Uterus (tissue), 2 donors: ENCODE data around the gene FAM43A.

Source experiments
- CTCF ChIP-seq, 4 experiments: fragments of 200-600 bp in 2 of 4; fragments of 450-650 bp in 2 of 4; sonication (generic) in 2 of 4; IDR thresholded peaks; one replicate each; pipeline ENCODE4 v1.5.1; 2016 to 2019; ENCODE audit warnings: antibody characterized with exemption in 4 of 4, mild to moderate bottlenecking in 2 of 4, moderate library complexity in 1 of 4
- POLR2A ChIP-seq, 2 donors: fragments of 450-650 bp; IDR thresholded peaks; one replicate each; pipeline ENCODE4 v1.6.1; 2016; ENCODE audit warnings: antibody characterized with exemption in 2 of 2, mild to moderate bottlenecking in 1 of 2, moderate library complexity in 1 of 2

- no peak for TF ChIP-seq CTCF (IDR thresholded peaks at IDR 0.05)
- no peak for TF ChIP-seq POLR2A (IDR thresholded peaks at IDR 0.05)
Measured at GRCh38 chr3:194728986-194729385, 43.3 kb downstream of the FAM43A start.
